HG02588 (cell line): ENCODE data around the gene CTAG1B.
"Not testable (repeated sequence)": the region's sequence is repeated elsewhere in the genome, so short reads cannot be mapped to it uniquely, and the experiment has no call there.

ENCODE experiments used
- ATAC-seq: cut with Tn5 transposase; IDR thresholded peaks from one replicate; pipeline ENCODE4 v1.9.1; 2021; ENCODE audit warnings: mild to moderate bottlenecking, moderate library complexity; ENCODE audit not compliant: unreplicated experiment

Gene CTAG1B

GRCh38 chrX:154628960-154629359, 9.9 kb upstream of the CTAG1B start:
- not testable (repeated sequence) for ATAC-seq

GRCh38 chrX:154620767-154621414, 1.8 kb upstream of the CTAG1B start:
- not testable (repeated sequence) for ATAC-seq

GRCh38 chrX:154613586-154613985, 5.5 kb downstream of the CTAG1B start:
- not testable (repeated sequence) for ATAC-seq

GRCh38 chrX:154611146-154611545, 7.9 kb downstream of the CTAG1B start:
- ATAC-seq, result not testable (repeated sequence)

- not testable (repeated sequence) for ATAC-seq
Measured at GRCh38 chrX:154608823-154609222, 10.3 kb downstream of the CTAG1B start.

GRCh38 chrX:154607976-154608375, 11.1 kb downstream of the CTAG1B start:
- ATAC-seq, result not testable (repeated sequence)

GRCh38 chrX:154607370-154607769, 11.7 kb downstream of the CTAG1B start:
- no peak for ATAC-seq

GRCh38 chrX:154605566-154605965, 13.5 kb downstream of the CTAG1B start:
- no peak for ATAC-seq

GRCh38 chrX:154603438-154604430, 15.3 kb downstream of the CTAG1B start:
- no peak for ATAC-seq

GRCh38 chrX:154602766-154603437, 16.2 kb downstream of the CTAG1B start:
- ATAC-seq, result no peak

- no peak for ATAC-seq
Measured at GRCh38 chrX:154602226-154602625, 16.9 kb downstream of the CTAG1B start.

GRCh38 chrX:154600759-154601374, 18.2 kb downstream of the CTAG1B start:
- no peak for ATAC-seq

GRCh38 chrX:154599531-154599930, 19.6 kb downstream of the CTAG1B start:
- no peak for ATAC-seq

GRCh38 chrX:154598656-154599055, 20.4 kb downstream of the CTAG1B start:
- no peak for ATAC-seq

- no peak for ATAC-seq
Measured at GRCh38 chrX:154597221-154597620, 21.9 kb downstream of the CTAG1B start.

GRCh38 chrX:154596290-154596929, 22.7 kb downstream of the CTAG1B start:
- ATAC-seq, result no peak

GRCh38 chrX:154595559-154596249, 23.4 kb downstream of the CTAG1B start:
- ATAC-seq, result no peak

- ATAC-seq, result no peak
Measured at GRCh38 chrX:154594491-154594890, 24.6 kb downstream of the CTAG1B start.

- ATAC-seq, result no peak
Measured at GRCh38 chrX:154593201-154593600, 25.9 kb downstream of the CTAG1B start.

GRCh38 chrX:154592505-154592904, 26.6 kb downstream of the CTAG1B start:
- no peak for ATAC-seq
